ENCODE data around the gene PIGR.

GRCh38 chr1:206962272-206962671 is 16.0 kb upstream of the PIGR start:
- TF ChIP-seq TAF1 (IDR thresholded peaks at IDR 0.05; ENCODE audit: borderline replicate concordance, low read depth, low read length) (no peak), POLR2A (IDR thresholded peaks at IDR 0.05; ENCODE audit: low read depth, low read length) (no peak)
